KMS-11 (cell line): ENCODE results near the gene ZNF580.

Experiments used
- H2AFZ ChIP-seq: fragments of 200-600 bp; sonication (generic); 2 replicates; pipeline ENCODE4 v1.6.1; 2016; ENCODE audit warnings: antibody characterized with exemption, mixed run types, low read depth
- H3K27ac ChIP-seq: fragments of 200-600 bp; sonication (generic); 2 replicates; pipeline ENCODE4 v1.6.1; 2016; ENCODE audit warnings: mild to moderate bottlenecking, mixed run types
- H3K27me3 ChIP-seq: fragments of 200-600 bp; sonication (generic); 2 replicates; pipeline ENCODE4 v1.6.1; 2017; ENCODE audit warnings: mild to moderate bottlenecking, low read depth, mixed run types, moderate library complexity; ENCODE audit not compliant: insufficient read depth
- H3K36me3 ChIP-seq: fragments of 200-600 bp; sonication (generic); 2 replicates; pipeline ENCODE4 v1.6.1; 2017; ENCODE audit warnings: mild to moderate bottlenecking, mixed run types; ENCODE audit not compliant: insufficient read depth
- H3K4me1 ChIP-seq: fragments of 200-600 bp; sonication (generic); 2 replicates; pipeline ENCODE4 v1.6.1; 2016; ENCODE audit warnings: mild to moderate bottlenecking, low read depth, mixed run types; ENCODE audit not compliant: poor library complexity, severe bottlenecking
- H3K4me2 ChIP-seq: fragments of 200-600 bp; sonication (generic); 2 replicates; pipeline ENCODE4 v1.7.0; 2016; ENCODE audit warnings: mild to moderate bottlenecking, mixed run types
- H3K4me3 ChIP-seq: fragments of 200-600 bp; sonication (generic); IDR thresholded peaks from 2 replicates; pipeline ENCODE4 v1.6.1; 2017; ENCODE audit warnings: low read depth, low read length, mixed read lengths; ENCODE audit not compliant: insufficient read depth
- H3K79me2 ChIP-seq: fragments of 200-600 bp; sonication (generic); 2 replicates; pipeline ENCODE4 v1.6.1; 2016; ENCODE audit warnings: low read depth, mixed run types; ENCODE audit not compliant: insufficient read depth
- H3K9ac ChIP-seq: fragments of 200-600 bp; sonication (generic); 2 replicates; pipeline ENCODE4 v1.6.1; 2016; ENCODE audit warnings: mild to moderate bottlenecking, mixed run types
- H4K20me1 ChIP-seq: fragments of 200-600 bp; sonication (generic); 2 replicates; pipeline ENCODE4 v1.6.1; 2016; ENCODE audit warnings: mild to moderate bottlenecking, mixed run types; ENCODE audit not compliant: insufficient read depth
- TF ChIP-seq, protein P1 (sequence below): fragments of 200-600 bp; sonication (generic); conservative IDR thresholded peaks from 2 replicates; pipeline ENCODE4 v1.6.1; 2017; ENCODE audit warnings: low read depth, mild to moderate bottlenecking, antibody characterized with exemption, low read length, moderate library complexity, mixed read lengths

The ZNF580 gene

DNA sequence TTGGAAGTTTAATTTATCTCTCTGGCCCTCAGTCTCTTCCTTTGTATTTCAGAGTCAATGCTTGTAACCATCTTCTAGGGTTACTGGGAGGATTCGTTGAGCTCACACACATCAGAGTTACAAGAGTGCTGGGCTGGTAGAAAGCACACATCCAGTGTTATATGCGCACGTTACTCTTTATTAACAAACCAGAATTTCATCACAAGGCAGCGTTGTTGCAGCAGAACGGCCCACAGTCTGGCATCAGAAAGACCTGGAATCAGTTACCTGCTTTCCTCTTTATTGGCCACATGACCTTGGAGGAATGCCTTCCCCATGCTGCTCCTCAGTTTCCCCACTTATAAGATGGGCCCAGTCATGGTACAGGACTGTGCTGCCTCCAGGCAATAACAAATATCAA, 31.5 kb upstream of the ZNF580 start:
- Histone ChIP-seq H4K20me1 (no peaks in the 10 kb centered on the region), H3K27ac (no peak overlapping the region), H3K4me2 (no peak overlapping the region), H3K27me3 (no peaks in the 10 kb centered on the region), H3K4me3 (no peak overlapping the region), H2AFZ (no peak overlapping the region), H3K36me3 (no peaks in the 10 kb centered on the region), H3K9ac (no peak overlapping the region), H3K4me1 (peaks cover 23% of the 10 kb centered on the region), H3K79me2 (0 out of 2 replicates have a peak, but pooled peaks cover 15% of the 10 kb centered on the region)
- TF ChIP-seq, protein P1, sequence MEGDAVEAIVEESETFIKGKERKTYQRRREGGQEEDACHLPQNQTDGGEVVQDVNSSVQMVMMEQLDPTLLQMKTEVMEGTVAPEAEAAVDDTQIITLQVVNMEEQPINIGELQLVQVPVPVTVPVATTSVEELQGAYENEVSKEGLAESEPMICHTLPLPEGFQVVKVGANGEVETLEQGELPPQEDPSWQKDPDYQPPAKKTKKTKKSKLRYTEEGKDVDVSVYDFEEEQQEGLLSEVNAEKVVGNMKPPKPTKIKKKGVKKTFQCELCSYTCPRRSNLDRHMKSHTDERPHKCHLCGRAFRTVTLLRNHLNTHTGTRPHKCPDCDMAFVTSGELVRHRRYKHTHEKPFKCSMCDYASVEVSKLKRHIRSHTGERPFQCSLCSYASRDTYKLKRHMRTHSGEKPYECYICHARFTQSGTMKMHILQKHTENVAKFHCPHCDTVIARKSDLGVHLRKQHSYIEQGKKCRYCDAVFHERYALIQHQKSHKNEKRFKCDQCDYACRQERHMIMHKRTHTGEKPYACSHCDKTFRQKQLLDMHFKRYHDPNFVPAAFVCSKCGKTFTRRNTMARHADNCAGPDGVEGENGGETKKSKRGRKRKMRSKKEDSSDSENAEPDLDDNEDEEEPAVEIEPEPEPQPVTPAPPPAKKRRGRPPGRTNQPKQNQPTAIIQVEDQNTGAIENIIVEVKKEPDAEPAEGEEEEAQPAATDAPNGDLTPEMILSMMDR: no peak

DNA sequence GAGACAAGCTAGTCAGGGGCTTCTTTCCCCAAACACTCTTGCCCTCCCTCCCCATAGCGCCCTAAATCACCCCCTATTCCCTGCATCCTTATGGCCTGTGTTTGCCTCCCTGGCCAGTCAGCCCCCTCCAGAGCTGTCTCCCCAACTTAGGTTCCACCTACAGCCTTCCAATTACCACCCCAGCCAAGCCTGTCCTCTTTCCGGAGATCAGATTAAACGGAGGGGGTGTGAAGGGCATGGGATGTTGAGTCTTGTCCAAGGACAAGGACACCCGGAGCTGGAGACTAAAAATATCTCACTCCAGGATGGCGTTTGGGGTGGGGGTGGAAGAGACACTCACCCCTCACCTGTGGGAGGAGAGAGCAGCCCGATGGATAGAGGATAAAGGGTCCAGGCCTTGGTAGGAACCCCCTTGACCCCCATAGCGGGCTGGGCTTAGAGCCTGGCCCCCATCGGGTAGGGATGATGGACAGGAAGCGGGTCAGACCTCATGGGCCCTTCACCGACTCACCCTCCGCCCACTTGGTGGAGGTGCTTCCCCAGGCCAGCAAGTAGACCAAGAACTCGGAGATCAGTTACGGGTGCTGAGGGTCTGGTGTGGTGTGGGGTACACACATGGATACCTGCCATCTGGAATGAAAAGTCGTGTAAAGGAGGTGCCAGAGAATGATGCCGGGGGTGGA, 29.4 kb upstream of the ZNF580 start:
- Histone ChIP-seq H3K4me3 (no peak overlapping the region), H3K9ac (no peak overlapping the region), H3K79me2 (0 out of 2 replicates have a peak, but pooled peaks cover 14% of the 10 kb centered on the region), H3K36me3 (no peaks in the 10 kb centered on the region), H3K4me2 (peak overlapping the region; percentile 9; the same call in 1 of the 2 replicates), H3K27ac (no peak overlapping the region), H3K4me1 (peaks cover 21% of the 10 kb centered on the region), H4K20me1 (no peaks in the 10 kb centered on the region), H3K27me3 (no peaks in the 10 kb centered on the region), H2AFZ (no peak overlapping the region)
- TF ChIP-seq, protein P1: no peak

DNA sequence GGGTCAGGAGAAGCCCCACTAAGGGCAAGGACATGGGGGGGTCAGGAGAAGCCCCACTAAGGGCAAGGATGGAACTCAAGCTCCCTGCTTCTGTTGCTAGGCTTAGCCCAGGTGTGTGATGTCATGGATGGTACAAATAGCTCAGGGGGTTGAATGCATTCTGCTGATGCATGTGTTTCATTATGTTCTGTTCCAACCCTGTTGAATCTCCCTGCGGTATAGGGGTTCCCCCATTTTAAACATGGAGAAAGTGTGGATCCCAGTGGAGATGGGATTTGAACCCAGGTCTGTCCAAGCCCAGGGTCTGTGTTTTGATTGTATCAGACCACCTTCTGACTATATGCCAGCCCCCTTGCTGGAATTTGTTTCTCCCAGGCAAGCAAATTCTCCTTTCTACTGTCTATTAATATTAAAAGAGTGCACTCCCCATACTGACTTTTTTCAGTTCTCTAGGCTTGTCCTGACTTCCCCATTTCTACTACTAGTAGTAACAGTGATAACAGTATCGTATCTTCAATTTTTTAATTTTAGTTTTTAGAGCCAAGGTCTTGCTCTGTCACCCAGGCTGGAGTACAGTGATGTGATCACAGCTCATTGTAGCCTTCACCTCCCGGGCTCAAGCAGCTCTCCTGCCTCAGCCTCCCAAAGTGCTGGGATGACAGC, 28.7 kb upstream of the ZNF580 start:
- H3K4me2 ChIP-seq: peak overlapping the region; percentile 9; the same call in 1 of the 2 replicates
- 0 out of 2 replicates have a peak, but pooled peaks cover 8% of the 10 kb centered on the region for H3K79me2 ChIP-seq
- H3K27me3 ChIP-seq: no peaks in the 10 kb centered on the region
- no peak overlapping the region for H3K27ac ChIP-seq
- H3K9ac ChIP-seq: no peak overlapping the region
- TF ChIP-seq, protein P1: no peak
- H2AFZ ChIP-seq: no peak overlapping the region
- H3K4me3 ChIP-seq: no peak overlapping the region
- H3K36me3 ChIP-seq: no peaks in the 10 kb centered on the region
- H4K20me1 ChIP-seq: no peaks in the 10 kb centered on the region
- H3K4me1 ChIP-seq: peaks cover 14% of the 10 kb centered on the region

DNA sequence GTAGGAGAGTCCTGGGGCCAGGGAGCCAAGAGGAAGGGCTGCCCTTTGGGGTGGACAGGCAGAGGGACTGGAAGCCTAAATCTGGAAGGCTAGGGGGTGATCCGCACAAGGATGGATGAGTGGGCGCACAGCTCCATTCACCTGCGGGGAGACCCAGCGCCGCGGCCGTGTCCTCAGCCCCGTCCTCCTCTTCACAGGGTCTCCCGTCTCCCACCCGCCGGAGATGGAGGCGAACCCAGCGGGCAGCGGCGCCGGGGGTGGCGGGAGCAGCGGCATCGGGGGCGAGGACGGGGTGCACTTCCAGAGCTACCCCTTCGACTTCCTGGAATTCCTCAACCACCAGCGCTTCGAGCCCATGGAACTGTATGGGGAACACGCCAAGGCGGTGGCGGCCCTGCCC, 27.4 kb upstream of the ZNF580 start:
- H3K27ac ChIP-seq: no peak overlapping the region
- H3K36me3 ChIP-seq: no peaks in the 10 kb centered on the region
- H3K9ac ChIP-seq: no peak overlapping the region
- H3K4me2 ChIP-seq: no peak overlapping the region
- no peaks in the 10 kb centered on the region for H4K20me1 ChIP-seq
- H3K27me3 ChIP-seq: no peaks in the 10 kb centered on the region
- H3K79me2 ChIP-seq: no peaks in the 10 kb centered on the region
- TF ChIP-seq, protein P1: no peak
- peaks cover 14% of the 10 kb centered on the region for H3K4me1 ChIP-seq
- H3K4me3 ChIP-seq: no peak overlapping the region
- H2AFZ ChIP-seq: no peak overlapping the region
